CD4-positive, alpha-beta T cell (primary cell): ENCODE measurements around the gene INPP4B. TPM values are rescaled to one million over a fixed set of nuclear protein-coding genes. Genes with fewer than 3 reads are reported as not detected.

Experiments used
- ATAC-seq: fragments of 200-7000 bp; cut with Tn5 transposase; one replicate; pipeline ENCODE4 v1.10.0; 2022; ENCODE audit warnings: mild to moderate bottlenecking; ENCODE audit not compliant: poor library complexity
- CTCF ChIA-PET: fragments of 350-600 bp; sonication (Branson Sonifier 250); formaldehyde crosslinking; loops from one replicate; lab custom pipeline; 2021; ENCODE audit warnings: antibody characterized with exemption, inconsistent platforms; lab: Charles Lee
- POLR2A ChIA-PET: fragments of 350-600 bp; sonication (Branson Sonifier 250); formaldehyde crosslinking; loops from one replicate; lab custom pipeline; 2021; ENCODE audit warnings: antibody characterized with exemption, inconsistent platforms; lab: Charles Lee
- DNase-seq, 14 experiments: peaks; one replicate each; pipeline ENCODE4 v3.0.0-alpha.2; 2013 to 2020; ENCODE audit warnings: mixed read lengths in 2 of 14
- H3K27ac ChIP-seq, 2 donors: one replicate each; pipeline versions ENCODE4 v1.5.1 to v1.7.0; 2013; ENCODE audit warnings: low read length in 2 of 2, low read depth in 1 of 2, mild to moderate bottlenecking in 1 of 2
- H3K27me3 ChIP-seq, 2 experiments: 1 replicate in 1 of 2; 2 replicates in 1 of 2; pipeline versions ENCODE4 v1.6.1 to v1.7.0; 2013; ENCODE audit warnings: low read length in 2 of 2, control low read depth in 1 of 2, mild to moderate bottlenecking in 1 of 2, moderate library complexity in 1 of 2; ENCODE audit not compliant: insufficient read depth in 2 of 2, control insufficient read depth in 1 of 2
- H3K36me3 ChIP-seq: one replicate; pipeline ENCODE4 v1.6.1; 2013; ENCODE audit warnings: low read length, control low read depth; ENCODE audit not compliant: insufficient read depth
- H3K4me1 ChIP-seq: one replicate; pipeline ENCODE4 v1.6.1; 2013; ENCODE audit warnings: low read length, control low read depth; ENCODE audit not compliant: insufficient read depth
- H3K4me3 ChIP-seq: one replicate; pipeline ENCODE4 v1.5.1; 2013; ENCODE audit warnings: mild to moderate bottlenecking, low read length, moderate library complexity
- H3K9me3 ChIP-seq, 2 experiments: 1 replicate in 1 of 2; 2 replicates in 1 of 2; pipeline versions ENCODE4 v1.6.1 to v1.7.0; 2013; ENCODE audit warnings: low read length in 2 of 2, mild to moderate bottlenecking in 2 of 2, control low read depth in 1 of 2, moderate library complexity in 1 of 2; ENCODE audit not compliant: control insufficient read depth in 1 of 2, insufficient read depth in 1 of 2
- H3K27ac Mint-ChIP-seq: one replicate; pipeline ENCODE4 v1.8.0; 2020; ENCODE audit warnings: mixed read lengths
- H3K27me3 Mint-ChIP-seq: one replicate; pipeline ENCODE4 v1.8.0; 2021; ENCODE audit warnings: mixed read lengths
- H3K36me3 Mint-ChIP-seq: one replicate; pipeline ENCODE4 v1.8.0; 2021; ENCODE audit warnings: low read depth, mixed read lengths
- H3K4me1 Mint-ChIP-seq: one replicate; pipeline ENCODE4 v1.8.0; 2021; ENCODE audit warnings: low read depth, mixed read lengths
- H3K4me3 Mint-ChIP-seq: one replicate; pipeline ENCODE4 v1.8.0; 2020; ENCODE audit warnings: mild to moderate bottlenecking, mixed read lengths
- H3K9me3 Mint-ChIP-seq: one replicate; pipeline ENCODE4 v1.8.0; 2020; ENCODE audit warnings: mixed read lengths
- intact Hi-C, 2 experiments: fragments of 100-400 bp; cut with DNase I in 1 of 2; cut with micrococcal nuclease in 1 of 2; formaldehyde crosslinking; loops; one replicate each; pipeline versions ENCODE4 v1.15.1 to v1.9.0; 2023 to 2025; cut with DNase I, micrococcal nuclease
- total RNA-seq, 174 experiments: library from RNA in 2 of 174; stranded (reverse) in 2 of 174; gene quantifications; one replicate each; pipeline ENCODE4 v1.2.3 and lab custom pipeline; 2021 to 2026
- TF ChIP-seq, protein P1 (sequence below): fragments of 200-600 bp; IDR thresholded peaks from one replicate; pipeline ENCODE4 v1.8.0; 2022; ENCODE audit warnings: antibody characterized with exemption, mild to moderate bottlenecking

INPP4B gene
- total RNA-seq, 2 experiments from 2014 or later: 50.7 to 53.8 TPM

GRCh38 chr4:142752202-142752786, 93.8 kb downstream of the INPP4B start:
- Histone ChIP-seq H3K4me3 (no peak overlapping the region), H3K27me3 (no peaks in the 10 kb centered on the region), H3K4me1 (no peaks in the 10 kb centered on the region), H3K27ac (no peak overlapping the region), H3K36me3 (no peaks in the 10 kb centered on the region), H3K9me3 (no peaks in the 10 kb centered on the region)
- ChIA-PET CTCF (interaction anchor here (1.4 kb wide), 1 partner anchor 11 kb away, joined by 4 read pairs; no protein-coding TSS in a partner anchor), POLR2A (no interaction called here)
- Mint-ChIP-seq H3K27ac (no peak overlapping the region), H3K4me3 (no peak overlapping the region), H3K27me3 (no peaks in the 10 kb centered on the region), H3K36me3 (no peaks in the 10 kb centered on the region), H3K9me3 (no peaks in the 10 kb centered on the region), H3K4me1 (no peaks in the 10 kb centered on the region)
- no peak for DNase-seq
- TF ChIP-seq, protein P1, sequence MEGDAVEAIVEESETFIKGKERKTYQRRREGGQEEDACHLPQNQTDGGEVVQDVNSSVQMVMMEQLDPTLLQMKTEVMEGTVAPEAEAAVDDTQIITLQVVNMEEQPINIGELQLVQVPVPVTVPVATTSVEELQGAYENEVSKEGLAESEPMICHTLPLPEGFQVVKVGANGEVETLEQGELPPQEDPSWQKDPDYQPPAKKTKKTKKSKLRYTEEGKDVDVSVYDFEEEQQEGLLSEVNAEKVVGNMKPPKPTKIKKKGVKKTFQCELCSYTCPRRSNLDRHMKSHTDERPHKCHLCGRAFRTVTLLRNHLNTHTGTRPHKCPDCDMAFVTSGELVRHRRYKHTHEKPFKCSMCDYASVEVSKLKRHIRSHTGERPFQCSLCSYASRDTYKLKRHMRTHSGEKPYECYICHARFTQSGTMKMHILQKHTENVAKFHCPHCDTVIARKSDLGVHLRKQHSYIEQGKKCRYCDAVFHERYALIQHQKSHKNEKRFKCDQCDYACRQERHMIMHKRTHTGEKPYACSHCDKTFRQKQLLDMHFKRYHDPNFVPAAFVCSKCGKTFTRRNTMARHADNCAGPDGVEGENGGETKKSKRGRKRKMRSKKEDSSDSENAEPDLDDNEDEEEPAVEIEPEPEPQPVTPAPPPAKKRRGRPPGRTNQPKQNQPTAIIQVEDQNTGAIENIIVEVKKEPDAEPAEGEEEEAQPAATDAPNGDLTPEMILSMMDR: no peak
- ATAC-seq: no peak
- intact Hi-C loops: no loop called here

DNA sequence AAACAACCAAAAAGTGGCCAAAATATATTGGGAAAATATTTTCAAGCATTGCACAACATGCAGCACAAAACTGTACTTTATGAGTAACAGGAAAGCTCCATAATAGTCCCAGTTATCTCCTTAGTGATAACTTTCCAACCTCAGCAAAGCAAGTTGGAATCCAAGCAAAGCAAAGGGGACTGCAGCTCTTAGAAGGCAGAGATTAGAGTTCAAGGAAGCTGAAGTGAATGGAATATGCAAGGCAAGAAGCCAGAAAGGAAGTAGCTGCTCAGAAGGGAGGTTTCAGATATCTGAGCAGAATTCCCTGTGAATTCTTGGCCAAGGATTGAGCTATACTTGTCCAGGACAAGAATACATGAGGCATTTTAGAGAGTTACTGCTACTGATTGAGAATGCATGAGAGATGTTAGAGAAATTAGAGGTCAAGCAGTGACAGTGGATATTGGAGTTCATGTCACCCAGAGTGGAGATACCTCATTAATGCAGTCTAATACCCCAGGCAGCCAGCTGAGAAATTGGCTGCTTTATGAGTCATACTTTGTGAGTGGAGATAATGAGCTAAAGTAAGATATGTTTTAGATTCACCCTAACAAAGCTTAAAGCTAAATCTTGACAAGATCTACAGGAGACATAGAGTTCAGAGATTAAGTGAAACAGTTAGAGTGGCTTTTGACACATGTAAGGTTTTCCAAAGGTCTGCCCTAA, 102.8 kb downstream of the INPP4B start:
- Mint-ChIP-seq H3K36me3 (peaks cover 11% of the 10 kb centered on the region), H3K27ac (no peak overlapping the region), H3K27me3 (no peaks in the 10 kb centered on the region), H3K4me1 (no peaks in the 10 kb centered on the region), H3K9me3 (peaks cover 3% of the 10 kb centered on the region), H3K4me3 (no peak overlapping the region)
- DNase-seq (no peak), ATAC-seq (no peak)
- ChIA-PET CTCF (no interaction called here), POLR2A (no interaction called here)
- Histone ChIP-seq H3K27me3 (no peaks in the 10 kb centered on the region), H3K27ac (no peak overlapping the region), H3K4me3 (no peak overlapping the region), H3K36me3 (no peaks in the 10 kb centered on the region), H3K4me1 (no peaks in the 10 kb centered on the region), H3K9me3 (peaks cover 0 to 8% of the 10 kb centered on the region in 2 experiments)
- TF ChIP-seq, protein P1: no peak
- intact Hi-C loops: no loop called here

GRCh38 chr4:142741995-142742394, 104.1 kb downstream of the INPP4B start:
- H3K9me3 Mint-ChIP-seq: peaks cover 3% of the 10 kb centered on the region
- H3K4me3 Mint-ChIP-seq: no peak overlapping the region
- Histone ChIP-seq H3K9me3 (peaks cover 0 to 8% of the 10 kb centered on the region in 2 experiments), H3K27me3 (no peaks in the 10 kb centered on the region), H3K27ac (no peak overlapping the region), H3K4me1 (no peaks in the 10 kb centered on the region), H3K4me3 (no peak overlapping the region), H3K36me3 (no peaks in the 10 kb centered on the region)
- ATAC-seq (no peak), DNase-seq (peak in 1 of 14 experiments; percentile 3)
- H3K27me3 Mint-ChIP-seq: no peaks in the 10 kb centered on the region
- ChIA-PET CTCF (interaction anchor here (1.7 kb wide), 1 partner anchor 10 kb away, joined by 4 read pairs; no protein-coding TSS in a partner anchor), POLR2A (no interaction called here)
- intact Hi-C loops: no loop called here
- peaks cover 11% of the 10 kb centered on the region for H3K36me3 Mint-ChIP-seq
- TF ChIP-seq, protein P1: no peak
- H3K27ac Mint-ChIP-seq: no peak overlapping the region
- no peaks in the 10 kb centered on the region for H3K4me1 Mint-ChIP-seq
